ENCODE measurements around the gene HOXB13.

DNA sequence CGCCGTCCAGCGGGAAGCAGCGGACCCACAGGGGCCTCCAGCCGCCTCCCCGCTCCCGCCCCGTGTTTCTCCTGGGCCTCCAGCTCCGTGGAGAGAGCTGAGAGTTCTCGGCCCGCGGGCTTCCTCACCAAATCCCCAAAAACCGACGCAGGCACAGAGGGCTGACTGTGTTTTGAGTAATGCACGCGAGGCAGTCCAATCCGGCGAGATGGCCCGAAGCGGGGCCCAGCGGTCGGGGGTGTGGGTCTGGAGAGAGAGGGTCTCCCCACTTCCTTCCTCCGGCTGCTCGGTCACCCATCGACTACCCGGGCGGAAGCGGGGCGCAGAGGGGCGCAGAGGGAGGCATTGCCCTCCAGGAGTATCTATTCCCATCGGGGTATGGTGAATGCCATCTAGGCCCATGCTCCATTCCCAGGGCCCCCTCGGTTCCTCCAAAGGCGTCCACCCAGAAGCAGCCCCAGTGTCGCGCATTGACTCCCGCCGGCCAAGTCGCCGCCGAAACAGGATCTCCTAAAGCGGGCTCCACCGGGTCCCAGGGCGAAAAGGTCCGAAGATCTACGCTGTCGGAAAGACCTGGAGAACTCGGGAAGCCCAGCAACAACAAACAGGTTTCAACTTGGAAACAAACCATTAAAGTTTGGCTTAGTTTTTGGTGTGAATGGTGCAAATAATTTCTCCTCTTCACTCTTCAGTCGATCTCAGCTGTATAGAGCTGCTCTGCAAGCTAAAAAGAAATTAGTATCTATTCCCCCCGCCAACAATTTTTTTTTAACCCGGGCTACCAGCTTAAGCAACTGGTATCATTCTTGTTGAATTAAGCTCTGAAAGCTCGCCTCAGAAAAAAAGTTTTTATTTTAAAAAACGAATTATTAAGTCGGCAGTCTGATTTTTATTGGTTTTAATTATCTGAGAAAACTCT, 19.2 kb upstream of the HOXB13 start:
- TF ChIP-seq CTCF (IDR thresholded peaks at IDR 0.05) (no peak), POLR2A (IDR thresholded peaks at IDR 0.05) (no peak)
